Hepatocyte (in vitro differentiated cells): ENCODE results near the gene GRHPR.

Source experiments
- EZH2phosphoT487 ChIP-seq: fragments of 200-600 bp; sonication (generic); IDR thresholded peaks from one replicate; pipeline ENCODE4 v1.6.1; 2018; ENCODE audit warnings: antibody characterized with exemption, mild to moderate bottlenecking, low read depth, moderate library complexity; ENCODE audit not compliant: unreplicated experiment, severe bottlenecking
- TF ChIP-seq, protein P1 (sequence below): fragments of 200-600 bp; sonication (generic); IDR thresholded peaks from 2 replicates; pipeline ENCODE4 v1.5.1; 2016; ENCODE audit warnings: antibody characterized with exemption, mild to moderate bottlenecking; ENCODE audit not compliant: poor library complexity

DNA sequence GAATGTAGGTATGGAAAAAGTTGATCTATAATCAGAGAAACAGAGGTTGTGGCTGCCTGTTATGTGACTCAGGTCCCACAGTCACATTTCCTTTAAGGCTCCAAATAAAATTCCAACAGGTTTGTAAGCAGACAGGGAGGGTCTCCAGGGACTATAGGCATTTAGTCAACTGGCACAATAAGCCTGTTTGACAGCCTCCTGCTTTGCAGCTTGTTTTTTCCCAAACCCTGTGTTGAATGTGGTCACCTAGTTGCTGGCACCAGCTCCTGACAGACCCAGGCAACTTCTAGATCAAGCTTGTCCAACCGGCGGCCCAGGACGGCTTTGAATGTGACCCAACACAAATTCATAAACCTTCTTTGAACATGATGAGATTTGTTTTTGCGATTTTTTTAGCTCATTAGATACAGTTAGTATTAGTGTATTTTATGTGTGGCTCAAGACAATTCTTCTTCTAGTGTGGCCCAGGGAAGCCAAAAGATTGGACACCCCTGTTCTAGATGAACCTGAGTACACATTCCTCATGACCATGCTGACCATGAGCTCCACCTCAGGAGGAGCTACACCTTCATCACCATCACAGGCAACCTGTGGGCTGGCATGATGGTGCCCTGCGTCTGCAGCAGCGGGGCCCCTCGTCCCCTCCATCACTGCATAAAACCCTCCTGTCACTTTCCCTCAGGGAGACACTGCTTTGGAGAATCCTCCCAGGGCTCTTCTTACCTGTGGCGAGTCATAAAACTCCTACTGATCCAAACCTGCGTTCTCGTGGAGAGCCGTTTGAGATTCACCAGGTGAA is 15.7 kb upstream of the GRHPR start:
- TF ChIP-seq, protein P1, sequence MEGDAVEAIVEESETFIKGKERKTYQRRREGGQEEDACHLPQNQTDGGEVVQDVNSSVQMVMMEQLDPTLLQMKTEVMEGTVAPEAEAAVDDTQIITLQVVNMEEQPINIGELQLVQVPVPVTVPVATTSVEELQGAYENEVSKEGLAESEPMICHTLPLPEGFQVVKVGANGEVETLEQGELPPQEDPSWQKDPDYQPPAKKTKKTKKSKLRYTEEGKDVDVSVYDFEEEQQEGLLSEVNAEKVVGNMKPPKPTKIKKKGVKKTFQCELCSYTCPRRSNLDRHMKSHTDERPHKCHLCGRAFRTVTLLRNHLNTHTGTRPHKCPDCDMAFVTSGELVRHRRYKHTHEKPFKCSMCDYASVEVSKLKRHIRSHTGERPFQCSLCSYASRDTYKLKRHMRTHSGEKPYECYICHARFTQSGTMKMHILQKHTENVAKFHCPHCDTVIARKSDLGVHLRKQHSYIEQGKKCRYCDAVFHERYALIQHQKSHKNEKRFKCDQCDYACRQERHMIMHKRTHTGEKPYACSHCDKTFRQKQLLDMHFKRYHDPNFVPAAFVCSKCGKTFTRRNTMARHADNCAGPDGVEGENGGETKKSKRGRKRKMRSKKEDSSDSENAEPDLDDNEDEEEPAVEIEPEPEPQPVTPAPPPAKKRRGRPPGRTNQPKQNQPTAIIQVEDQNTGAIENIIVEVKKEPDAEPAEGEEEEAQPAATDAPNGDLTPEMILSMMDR: no peak
- no peak for TF ChIP-seq EZH2phosphoT487
